GM21360 (cell line): Measurements from ENCODE around the gene FSTL4.

Experiments
- ATAC-seq: cut with Tn5 transposase; IDR thresholded peaks from one replicate; pipeline ENCODE4 v1.9.1; 2021; ENCODE audit warnings: mild to moderate bottlenecking, moderate library complexity; ENCODE audit not compliant: unreplicated experiment

FSTL4 gene

GRCh38 chr5:133253070-133253469 lies 359.3 kb downstream of the FSTL4 start:
- ATAC-seq, result no peak

DNA sequence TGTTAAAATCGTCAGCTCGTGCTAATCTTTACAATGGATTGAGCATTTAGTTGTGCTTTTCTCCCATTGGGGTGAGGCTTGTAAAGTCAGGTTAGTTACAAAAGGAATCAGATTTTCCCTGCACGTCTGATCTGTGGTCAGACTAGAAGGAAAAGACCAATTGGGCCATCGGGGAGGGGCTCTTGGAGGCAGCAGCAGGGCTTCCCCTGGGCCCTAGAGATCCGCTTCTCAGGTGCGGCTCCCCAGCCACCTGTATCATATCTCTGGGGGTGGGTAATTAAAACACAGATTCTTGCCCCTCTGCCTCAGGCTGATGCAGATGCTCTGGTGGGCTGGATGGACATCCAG lies 360.2 kb downstream of the FSTL4 start:
- ATAC-seq, result no peak

- ATAC-seq, result no peak
These were observed 360.8 kb downstream of the FSTL4 start for GRCh38 chr5:133251296-133252132.

GRCh38 chr5:133250527-133250926 lies 361.8 kb downstream of the FSTL4 start:
- no peak for ATAC-seq

DNA sequence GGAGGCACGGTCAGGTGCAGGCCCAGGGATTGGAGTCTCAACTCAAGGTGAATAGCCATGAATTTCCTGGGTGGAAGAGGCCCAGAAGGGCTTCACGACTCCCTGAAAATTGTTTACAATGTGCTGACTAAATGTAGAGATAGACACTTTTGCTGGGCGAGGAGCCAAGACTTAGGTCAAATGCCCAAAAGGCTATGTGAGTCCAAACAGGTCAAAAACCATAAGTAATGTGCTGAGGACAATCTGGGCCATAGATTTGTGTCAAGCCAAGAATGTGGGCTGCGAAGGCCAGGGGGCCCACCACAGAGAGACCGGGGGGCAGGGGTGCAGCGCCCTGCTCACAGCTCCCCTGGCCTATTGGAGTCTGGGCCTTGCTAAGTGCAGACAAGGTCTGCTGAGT lies 362.7 kb downstream of the FSTL4 start:
- no peak for ATAC-seq

GRCh38 chr5:133247881-133248624 lies 364.3 kb downstream of the FSTL4 start:
- ATAC-seq, result no peak

DNA sequence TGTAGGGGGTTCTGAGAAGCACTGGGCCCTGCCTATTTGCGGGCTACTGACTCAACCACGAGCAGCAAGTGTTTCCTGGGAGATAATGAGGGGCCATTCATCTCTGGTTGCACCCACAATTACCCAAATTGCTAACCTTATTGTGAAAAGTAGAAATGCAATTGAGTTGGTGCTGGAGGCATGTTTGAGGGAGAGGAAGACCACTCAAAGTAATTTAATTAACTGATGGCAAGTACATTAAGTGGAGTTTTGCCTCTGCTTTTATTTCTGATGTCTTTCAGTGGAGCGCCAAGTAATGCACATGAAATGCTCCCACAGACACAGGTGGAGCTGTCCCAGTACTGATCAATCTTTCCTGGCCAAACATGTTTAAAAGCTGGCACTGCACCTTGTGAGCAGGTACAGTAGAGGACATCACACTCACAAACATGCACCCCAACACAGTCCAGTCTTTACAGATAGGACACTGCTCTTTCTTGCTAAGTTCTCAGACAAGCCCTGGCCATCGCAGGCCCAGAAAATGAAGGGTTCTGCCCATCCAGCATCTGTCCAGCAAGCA lies 365.1 kb downstream of the FSTL4 start:
- ATAC-seq, result no peak

DNA sequence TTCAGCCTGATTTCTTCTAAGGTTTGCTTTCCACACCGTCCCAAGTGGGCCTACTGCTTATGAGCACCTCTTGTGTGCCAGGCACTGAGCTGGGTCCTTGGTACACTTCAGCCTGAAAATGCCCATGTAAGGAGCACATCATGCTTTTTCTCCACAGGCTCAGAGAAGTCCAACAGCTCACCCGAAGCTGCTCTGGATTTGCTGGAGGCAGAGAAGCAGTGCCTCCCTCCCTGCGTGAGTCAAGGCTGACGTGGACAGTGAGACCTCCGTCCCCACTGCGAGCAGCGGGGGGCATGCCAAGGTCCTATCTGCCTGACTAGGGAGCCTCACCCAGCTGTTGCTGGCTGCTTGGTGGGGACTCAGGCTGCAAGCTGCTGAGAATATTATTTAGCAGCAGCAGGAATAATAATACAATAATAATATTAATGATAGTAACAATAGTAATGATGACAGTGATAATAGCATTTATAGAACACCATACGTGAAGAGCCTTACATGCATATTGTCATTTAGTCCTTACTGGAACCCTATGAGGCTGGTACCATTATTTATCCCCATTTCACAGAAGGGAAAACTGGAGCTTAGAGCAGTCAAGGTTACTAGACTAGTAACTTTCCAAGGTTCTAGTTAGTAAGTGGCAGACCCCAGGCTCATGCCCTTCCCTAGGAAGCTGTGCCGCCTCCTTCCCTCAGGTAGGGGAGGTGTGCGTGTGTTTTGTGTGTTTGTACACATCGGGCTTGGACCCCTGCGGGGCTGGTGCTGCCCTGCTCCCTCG lies 365.8 kb downstream of the FSTL4 start:
- ATAC-seq, result no peak

DNA sequence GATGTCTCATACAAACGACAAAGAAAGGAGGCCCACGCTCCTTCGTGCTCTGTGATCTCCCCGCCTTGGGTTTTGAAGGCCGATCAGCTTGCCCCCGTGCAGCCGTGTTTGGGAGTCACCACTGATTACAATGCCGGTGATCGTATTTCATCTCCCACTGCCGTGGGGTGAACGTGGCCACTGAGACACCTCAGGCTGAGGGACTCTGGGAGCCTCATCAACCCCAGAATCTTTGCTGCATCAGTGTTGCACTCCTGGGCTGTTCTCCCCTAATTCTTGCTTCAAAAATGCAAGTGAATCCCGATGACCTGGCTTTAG lies 366.3 kb downstream of the FSTL4 start:
- no peak for ATAC-seq

DNA sequence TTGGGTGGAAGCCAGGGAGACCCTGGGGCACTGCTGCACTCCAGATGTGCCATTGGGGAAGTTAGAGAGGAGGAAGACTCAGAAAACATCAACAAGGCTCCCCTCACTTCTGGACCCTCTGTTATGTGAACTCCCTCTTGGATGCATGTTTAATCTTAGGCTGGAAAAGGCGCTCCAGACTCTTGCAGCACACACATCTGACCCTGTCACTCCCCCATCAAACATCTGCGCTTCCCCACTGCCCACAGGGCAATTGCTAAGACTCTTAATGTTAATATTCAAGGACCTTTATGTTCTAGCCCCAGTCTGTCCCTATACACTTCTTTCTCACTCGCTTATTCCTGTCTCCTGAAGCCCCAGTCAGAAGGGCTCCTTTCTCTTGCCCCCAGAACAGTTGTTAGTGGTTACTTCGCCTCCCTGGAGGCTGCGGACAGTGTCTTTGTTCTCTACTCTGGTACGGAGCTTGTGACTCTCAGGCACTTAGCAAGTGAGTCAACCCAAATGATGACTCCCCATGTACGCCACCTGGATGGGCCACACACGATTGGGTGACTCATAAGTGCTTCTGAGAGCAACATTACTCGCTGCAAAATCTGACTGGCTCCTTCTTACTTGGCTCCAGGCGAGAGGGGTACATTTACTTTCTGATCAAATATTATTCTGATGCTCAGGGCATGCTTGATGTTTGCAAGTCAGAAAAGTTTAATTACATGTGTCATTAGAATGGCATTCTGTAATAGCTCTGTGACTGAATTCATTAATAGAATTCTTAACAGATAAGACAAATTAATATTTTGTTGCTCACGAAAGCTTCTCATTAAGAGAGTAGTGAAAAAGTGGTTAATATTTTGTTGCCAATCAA lies 366.9 kb downstream of the FSTL4 start:
- ATAC-seq, result no peak

DNA sequence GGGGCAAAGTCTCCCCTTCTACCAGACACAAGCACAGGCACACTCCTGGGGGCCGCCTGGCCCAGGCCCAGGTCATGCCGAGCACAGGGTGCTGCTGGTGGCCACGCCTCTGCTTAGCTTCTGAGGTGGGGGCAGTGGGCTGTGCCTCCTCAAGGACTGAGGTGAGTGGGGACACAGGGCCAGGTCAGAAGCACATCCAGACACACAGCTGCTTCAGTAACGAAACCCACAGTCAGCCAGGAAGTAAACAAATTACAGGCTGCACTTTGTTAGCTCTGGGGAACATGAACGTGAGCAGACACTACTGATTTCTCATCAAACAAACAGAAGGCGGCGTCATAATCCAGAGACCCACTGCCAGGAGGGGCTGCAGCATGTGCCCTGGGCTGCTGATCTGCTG lies 368.1 kb downstream of the FSTL4 start:
- no peak for ATAC-seq

DNA sequence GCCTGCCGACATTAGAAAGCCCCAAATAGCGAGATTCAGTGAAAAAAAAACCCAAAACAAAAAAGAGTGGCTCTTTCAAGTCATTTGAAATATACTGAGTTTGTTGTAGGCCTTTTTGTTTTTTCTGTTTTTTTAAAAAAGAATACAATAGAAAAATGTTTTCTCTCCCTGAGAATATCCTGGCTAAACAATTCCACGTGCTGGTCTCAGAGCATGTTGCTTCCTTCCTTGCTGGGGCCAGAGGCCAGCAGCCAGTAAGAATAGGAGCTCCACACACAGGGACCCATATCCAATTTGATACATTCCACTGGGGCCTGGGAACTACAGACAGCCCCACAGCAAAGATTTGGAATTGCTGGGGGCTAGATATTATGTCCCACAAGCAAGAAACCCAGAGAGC lies 369.1 kb downstream of the FSTL4 start:
- ATAC-seq, result no peak

- ATAC-seq, result no peak
These were observed 370.0 kb downstream of the FSTL4 start for GRCh38 chr5:133242221-133242835.

- no peak for ATAC-seq
These were observed 370.9 kb downstream of the FSTL4 start for GRCh38 chr5:133241179-133242092.

DNA sequence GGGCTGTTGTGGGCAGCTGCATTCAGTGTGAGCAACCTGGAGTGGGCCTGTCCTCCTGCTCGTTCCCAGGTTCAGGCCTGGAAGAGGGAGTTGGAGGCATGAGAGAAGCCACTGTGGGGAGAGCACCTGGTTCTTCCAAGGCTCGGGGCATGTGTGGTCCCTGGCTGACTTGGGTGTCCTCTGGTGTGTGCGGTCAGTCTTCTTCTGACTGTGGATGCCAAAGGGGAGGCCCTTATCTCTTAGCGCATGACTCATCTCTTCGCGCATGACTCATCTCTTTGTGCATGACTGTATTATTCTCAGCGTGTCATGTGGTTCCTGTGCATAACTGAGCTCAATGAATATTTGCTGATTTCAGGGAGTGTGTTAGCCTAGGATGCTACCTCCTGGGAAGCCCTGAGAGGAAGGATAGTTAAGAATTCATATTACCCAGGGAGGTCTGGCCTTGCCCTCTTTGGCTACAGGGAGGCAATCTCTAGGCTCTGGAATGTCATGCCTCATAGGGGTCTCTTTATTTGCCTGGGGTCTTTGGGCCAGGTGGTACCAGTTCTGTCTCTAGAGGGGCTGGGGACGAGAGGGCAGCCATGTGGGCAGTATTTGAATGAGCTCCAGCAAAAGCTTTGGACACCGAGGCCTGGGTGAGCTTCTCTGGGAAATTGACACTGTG lies 371.8 kb downstream of the FSTL4 start:
- ATAC-seq, result no peak

GRCh38 chr5:133238426-133239205 lies 373.7 kb downstream of the FSTL4 start:
- ATAC-seq, result no peak

GRCh38 chr5:133236976-133237375 lies 375.4 kb downstream of the FSTL4 start:
- no peak for ATAC-seq

- no peak for ATAC-seq
These were observed 375.8 kb downstream of the FSTL4 start for GRCh38 chr5:133236541-133236951.
